AG08396 (cell line): ENCODE results near the gene NREP.
A peak's percentile ranks its signal among the peaks of the same experiment; 100 is the strongest.

ENCODE experiments used
- DNase-seq: peaks from one replicate; pipeline ENCODE4 v3.0.0; 2012; ENCODE audit warnings: low spot score, mixed read lengths

NREP gene

GRCh38 chr5:111695991-111696390 is 61.0 kb downstream of the NREP start:
- DNase-seq, result no peak

GRCh38 chr5:111694133-111694532 is 62.9 kb downstream of the NREP start:
- DNase-seq, result peak; percentile 24

- no peak for DNase-seq
Measured at GRCh38 chr5:111691914-111692313, 65.1 kb downstream of the NREP start.

GRCh38 chr5:111691508-111691907 is 65.5 kb downstream of the NREP start:
- no peak for DNase-seq

GRCh38 chr5:111689357-111689935 is 67.5 kb downstream of the NREP start:
- DNase-seq, result no peak

- DNase-seq, result no peak
Measured at GRCh38 chr5:111685969-111686368, 71.0 kb downstream of the NREP start.

- DNase-seq, result no peak
Measured at GRCh38 chr5:111682641-111683040, 74.4 kb downstream of the NREP start.

GRCh38 chr5:111682121-111682520 is 74.9 kb downstream of the NREP start:
- DNase-seq, result no peak

GRCh38 chr5:111681414-111682120 is 75.4 kb downstream of the NREP start:
- no peak for DNase-seq

GRCh38 chr5:111680737-111681413 is 76.1 kb downstream of the NREP start:
- DNase-seq, result peak; percentile 59

GRCh38 chr5:111679611-111680010 is 77.4 kb downstream of the NREP start:
- no peak for DNase-seq
